UCSD-AML1 (cell line): Measurements from ENCODE around the gene GLTPD2.

ENCODE experiments used
- DNase-seq: peaks from one replicate; lab custom pipeline; 2025; ENCODE audit not compliant: unreplicated experiment; lab: John Stamatoyannopoulos, UW

Gene GLTPD2

GRCh38 chr17:4771519-4772234 lies 17.1 kb upstream of the GLTPD2 start, which contains the start of gene TM4SF5:
Gene TM4SF5 (plus strand): TSS chr17:4771886. CDS start chr17:4771923, 37 bp downstream.
- peak; percentile 65 for DNase-seq

- DNase-seq: no peak
Observed at GRCh38 chr17:4772235-4772613, 16.5 kb upstream of the GLTPD2 start.

GRCh38 chr17:4777969-4778760 lies 10.6 kb upstream of the GLTPD2 start:
- DNase-seq: no peak

- DNase-seq: no peak
Observed at GRCh38 chr17:4780325-4780955, 8.3 kb upstream of the GLTPD2 start.

GRCh38 chr17:4782652-4783051 lies 6.1 kb upstream of the GLTPD2 start:
- DNase-seq: no peak

GRCh38 chr17:4785311-4786105 lies 3.3 kb upstream of the GLTPD2 start:
- DNase-seq: no peak

GRCh38 chr17:4786106-4786511 lies 2.7 kb upstream of the GLTPD2 start, which contains the start of gene VMO1:
Gene VMO1 (minus strand): TSS chr17:4786364. CDS start chr17:4786352, 12 bp downstream.
- DNase-seq: peak; percentile 30

- no peak for DNase-seq
Observed at GRCh38 chr17:4786516-4786915, 2.2 kb upstream of the GLTPD2 start.

- DNase-seq: no peak
Observed at GRCh38 chr17:4788159-4788806, 481 bp upstream of the GLTPD2 start.

- DNase-seq: no peak
Observed at GRCh38 chr17:4789701-4789950, 862 bp downstream of the GLTPD2 start.

- DNase-seq: peak; percentile 88
Observed at GRCh38 chr17:4789951-4790704, 1.4 kb downstream of the GLTPD2 start.

GRCh38 chr17:4790705-4791088 lies 1.9 kb downstream of the GLTPD2 start:
- DNase-seq: no peak

- DNase-seq: no peak
Observed at GRCh38 chr17:4795168-4795567, 6.4 kb downstream of the GLTPD2 start.

- DNase-seq: peak; percentile 28
Observed at GRCh38 chr17:4796552-4796920, 7.8 kb downstream of the GLTPD2 start.

- DNase-seq: no peak
Observed at GRCh38 chr17:4800462-4801196, 11.9 kb downstream of the GLTPD2 start.

GRCh38 chr17:4802228-4802627 lies 13.5 kb downstream of the GLTPD2 start, which contains the start of gene C17orf114:
Gene C17orf114 (minus strand): TSS chr17:4802328.
- DNase-seq: no peak

GRCh38 chr17:4806456-4806776 lies 17.7 kb downstream of the GLTPD2 start:
- no peak for DNase-seq

GRCh38 chr17:4806777-4807604 lies 18.2 kb downstream of the GLTPD2 start, which contains the start of gene PLD2:
Gene PLD2 (plus strand): TSS chr17:4807152. CDS start chr17:4807773, 621 bp downstream.
- peak; percentile 85 for DNase-seq
